Stimulated activated CD8-positive, alpha-beta memory T cell treated with anti-CD3 and anti-CD28 coated beads, Interleukin-2, amount 100 ng/mL, for 48 hours (primary cell): ENCODE results near the gene KLF6.

Experiments used
- DNase-seq, 2 donors: peaks; one replicate each; pipeline ENCODE4 v3.0.0-alpha.2; 2020; ENCODE audit warnings: low read depth in 2 of 2

KLF6 gene

GRCh38 chr10:3729397-3729976 lies 55.5 kb downstream of the KLF6 start:
- no peak for DNase-seq

- no peak for DNase-seq
Measured at GRCh38 chr10:3728563-3728962, 56.4 kb downstream of the KLF6 start.

GRCh38 chr10:3727268-3727667 lies 57.7 kb downstream of the KLF6 start:
- no peak for DNase-seq
